Mucosa of descending colon (tissue), 3 donors: ENCODE data around the gene PROM1. TPM values are rescaled to one million over a fixed set of nuclear protein-coding genes. Genes with fewer than 3 reads are reported as not detected.

ENCODE experiments used
- ATAC-seq: fragments of 200-7000 bp; cut with Tn5 transposase; one replicate; pipeline ENCODE4 v1.9.1; 2020; ENCODE audit warnings: mild to moderate bottlenecking, moderate library complexity
- DNase-seq, 3 donors: peaks; one replicate each; pipeline ENCODE4 v3.0.0-alpha.2; 2020
- H3K36me3 ChIP-seq: fragments of 200-600 bp; one replicate; pipeline ENCODE4 v1.8.0; 2021; ENCODE audit warnings: low read depth, mild to moderate bottlenecking
- H3K4me1 ChIP-seq: fragments of 200-600 bp; one replicate; pipeline ENCODE4 v1.8.0; 2021; ENCODE audit warnings: low read depth, mild to moderate bottlenecking
- H3K4me3 ChIP-seq: fragments of 200-600 bp; one replicate; pipeline ENCODE4 v1.8.0; 2021; ENCODE audit warnings: mild to moderate bottlenecking
- H3K9me3 ChIP-seq: fragments of 200-600 bp; one replicate; pipeline ENCODE4 v1.8.0; 2021; ENCODE audit warnings: mild to moderate bottlenecking
- CTCF ChIP-seq: fragments of 200-600 bp; IDR thresholded peaks from one replicate; pipeline ENCODE4 v1.8.0; 2022; ENCODE audit warnings: antibody characterized with exemption, mild to moderate bottlenecking
- intact Hi-C, 2 donors: fragments of 100-400 bp; cut with DNase I in 1 of 2; cut with micrococcal nuclease in 1 of 2; formaldehyde crosslinking; loops; one replicate each; pipeline versions ENCODE4 v1.11.0 to v1.11.1; 2022; cut with DNase I, micrococcal nuclease
- total RNA-seq, 3 donors: library from RNA; stranded (reverse); fragmentation: NEBNext Ultra II Directional in 2 of 3; extraction: Animal tissue kit (Norgen Biotek cat#: 25700) in 2 of 3; gene quantifications; one replicate each; pipeline versions ENCODE4 v1.2.1 to v1.2.4, GENCODE V29; 2021 to 2023
- donor health status: DM: no; HTN: no; CAD: no; lungs with moderate emphysema.
- donor health status: DM: no; HTN: no; CAD: no.
- donor health status: DM: no; HTN: yes; CAD: no.

Gene PROM1
- total RNA-seq, 3 donors from 2014 or later = 52.0 to 136 (median 69.6) TPM

- DNase-seq (no peak), ATAC-seq (no peak)
- no peaks in the 10 kb centered on the region for H3K9me3 ChIP-seq
- TF ChIP-seq CTCF = no peak
- no peak overlapping the region for H3K4me3 ChIP-seq
- intact Hi-C loops = no loop called here
- H3K4me1 ChIP-seq = no peaks in the 10 kb centered on the region
- H3K36me3 ChIP-seq = no peaks in the 10 kb centered on the region
Measured at GRCh38 chr4:16114546-16114945, 30.7 kb upstream of the PROM1 start.

DNA sequence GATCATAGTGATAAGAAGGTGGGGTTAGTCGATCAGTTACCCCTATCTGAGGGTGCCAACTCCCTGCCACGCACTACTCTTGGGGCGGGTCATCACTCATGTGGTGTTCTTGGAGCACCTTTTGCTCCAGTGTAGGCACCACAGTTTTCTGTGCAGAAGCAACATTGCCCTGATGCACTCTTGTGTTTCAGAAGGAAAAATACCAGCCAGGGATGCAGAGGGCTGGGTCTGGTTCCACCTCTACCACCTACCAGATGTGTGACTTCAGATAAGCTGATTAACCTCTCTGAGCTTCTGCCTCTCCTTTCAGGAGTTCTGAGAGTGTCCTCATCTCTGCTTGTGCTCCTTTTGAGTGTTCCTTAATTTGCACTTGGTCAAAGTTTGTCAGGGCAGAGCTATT is 29.9 kb upstream of the PROM1 start:
- Histone ChIP-seq H3K4me3 (no peak overlapping the region), H3K4me1 (no peaks in the 10 kb centered on the region), H3K9me3 (no peaks in the 10 kb centered on the region), H3K36me3 (no peaks in the 10 kb centered on the region)
- DNase-seq = no peak
- intact Hi-C loops = no loop called here
- ATAC-seq = no peak
- no peak for TF ChIP-seq CTCF

GRCh38 chr4:16111533-16111932 is 27.7 kb upstream of the PROM1 start:
- TF ChIP-seq CTCF = no peak
- H3K36me3 ChIP-seq = no peaks in the 10 kb centered on the region
- H3K4me1 ChIP-seq = no peaks in the 10 kb centered on the region
- H3K9me3 ChIP-seq = no peaks in the 10 kb centered on the region
- ATAC-seq = no peak
- H3K4me3 ChIP-seq = no peak overlapping the region
- no peak for DNase-seq
- intact Hi-C loops = no loop called here

DNA sequence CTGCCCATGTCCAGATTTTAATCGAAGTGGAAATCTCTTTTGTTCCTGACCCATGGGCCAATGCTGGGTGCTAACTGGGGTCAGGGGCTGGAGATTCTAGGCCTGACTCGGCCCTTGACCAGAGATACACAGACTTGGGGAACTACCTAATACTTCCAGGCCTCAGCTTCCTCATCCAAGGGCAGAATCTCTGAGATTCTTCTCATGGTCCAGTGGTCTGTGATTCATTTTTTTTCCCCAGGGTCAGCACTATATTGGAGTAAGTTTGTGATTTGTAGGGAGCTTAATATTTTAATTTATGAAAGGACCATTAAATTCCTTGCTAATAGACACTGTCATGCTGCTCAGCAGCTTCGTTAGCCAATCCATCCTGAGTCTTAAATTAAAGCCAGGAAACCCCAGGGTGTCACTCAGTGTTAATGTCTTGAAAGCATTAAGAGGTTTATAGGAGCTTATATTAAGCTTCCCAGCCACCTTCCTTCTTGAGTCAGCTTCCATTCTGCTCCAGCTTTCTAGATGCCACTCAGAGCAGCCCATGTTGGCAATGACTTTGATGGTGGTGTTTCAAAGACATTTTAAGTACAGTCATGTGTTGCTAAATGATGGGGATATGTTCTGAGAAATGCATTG is 27.0 kb upstream of the PROM1 start:
- ATAC-seq (no peak), DNase-seq (no peak)
- H3K4me1 ChIP-seq = no peaks in the 10 kb centered on the region
- H3K4me3 ChIP-seq = no peak overlapping the region
- no peaks in the 10 kb centered on the region for H3K9me3 ChIP-seq
- H3K36me3 ChIP-seq = no peaks in the 10 kb centered on the region
- no peak for TF ChIP-seq CTCF
- intact Hi-C loops = no loop called here

- Histone ChIP-seq H3K4me1 (no peaks in the 10 kb centered on the region), H3K36me3 (no peaks in the 10 kb centered on the region), H3K9me3 (no peaks in the 10 kb centered on the region), H3K4me3 (no peak overlapping the region)
- intact Hi-C loops = no loop called here
- DNase-seq (no peak), ATAC-seq (no peak)
- no peak for TF ChIP-seq CTCF
Measured at GRCh38 chr4:16110199-16110598, 26.4 kb upstream of the PROM1 start.

DNA sequence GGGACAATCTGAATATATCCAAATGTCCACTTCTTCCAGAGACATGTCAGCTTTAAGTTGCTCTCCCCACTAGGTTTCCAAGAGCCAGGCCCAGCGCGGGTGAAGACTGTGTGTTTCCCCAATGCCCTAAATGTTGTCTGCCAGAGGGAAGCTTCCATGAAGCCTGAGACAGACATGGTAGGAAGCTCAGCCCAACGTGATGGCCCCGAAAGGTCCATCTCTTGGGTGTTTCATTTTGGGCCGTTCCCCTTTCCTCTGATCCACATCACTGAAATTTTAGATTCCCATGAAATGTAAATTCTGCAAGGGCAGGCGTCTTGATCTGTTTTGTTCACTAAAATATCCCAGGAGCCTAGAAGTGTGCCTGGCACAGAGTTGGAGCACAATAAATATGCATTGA is 25.4 kb upstream of the PROM1 start:
- H3K4me3 ChIP-seq = no peak overlapping the region
- intact Hi-C loops = no loop called here
- H3K9me3 ChIP-seq = no peaks in the 10 kb centered on the region
- no peak for DNase-seq
- ATAC-seq = no peak
- TF ChIP-seq CTCF = no peak
- H3K4me1 ChIP-seq = no peaks in the 10 kb centered on the region
- no peaks in the 10 kb centered on the region for H3K36me3 ChIP-seq
